ENCODE measurements around the gene EPB41L5.

The EPB41L5 gene

DNA sequence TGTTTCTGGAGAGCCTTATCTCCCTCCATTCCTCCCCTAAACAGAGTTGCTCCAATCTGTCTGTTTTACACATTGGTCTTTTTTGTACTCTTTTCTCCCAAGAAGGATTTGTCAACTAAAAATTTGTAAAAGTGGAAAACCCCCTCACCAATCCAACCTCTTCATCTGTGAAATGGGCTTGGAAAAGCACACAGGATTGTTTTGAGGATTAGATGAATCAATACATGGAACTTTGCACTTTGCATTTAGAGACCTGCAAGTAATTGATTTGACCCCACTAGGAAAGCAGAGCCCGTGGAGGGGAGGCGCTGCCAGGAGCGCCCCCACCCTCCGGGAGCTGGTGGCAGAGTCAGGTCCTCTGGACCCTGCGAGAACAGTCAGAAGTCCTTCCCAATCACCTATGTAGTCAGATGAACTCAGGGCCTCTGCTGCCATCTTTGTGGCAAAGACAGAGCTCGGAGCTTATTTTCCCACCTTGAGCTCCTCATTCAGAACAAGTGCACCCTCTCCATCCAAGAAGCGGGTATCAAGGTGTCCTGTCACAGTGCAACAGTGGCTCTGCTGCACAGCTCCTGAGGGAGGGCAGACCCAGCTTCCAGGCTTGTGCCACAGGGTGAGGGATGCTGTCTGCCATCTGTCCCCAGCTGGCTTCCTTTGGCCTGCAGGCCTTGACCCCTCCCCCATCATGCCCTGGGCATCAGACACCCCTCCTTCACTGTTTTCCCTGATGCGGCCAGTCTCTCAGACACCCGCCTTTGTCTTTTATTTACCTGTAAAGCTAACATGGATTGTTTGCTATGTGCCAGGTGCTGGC is 212.1 kb downstream of the EPB41L5 start:
- DNase-seq (ENCODE audit: low read depth in 2 of 2), result no peak

DNA sequence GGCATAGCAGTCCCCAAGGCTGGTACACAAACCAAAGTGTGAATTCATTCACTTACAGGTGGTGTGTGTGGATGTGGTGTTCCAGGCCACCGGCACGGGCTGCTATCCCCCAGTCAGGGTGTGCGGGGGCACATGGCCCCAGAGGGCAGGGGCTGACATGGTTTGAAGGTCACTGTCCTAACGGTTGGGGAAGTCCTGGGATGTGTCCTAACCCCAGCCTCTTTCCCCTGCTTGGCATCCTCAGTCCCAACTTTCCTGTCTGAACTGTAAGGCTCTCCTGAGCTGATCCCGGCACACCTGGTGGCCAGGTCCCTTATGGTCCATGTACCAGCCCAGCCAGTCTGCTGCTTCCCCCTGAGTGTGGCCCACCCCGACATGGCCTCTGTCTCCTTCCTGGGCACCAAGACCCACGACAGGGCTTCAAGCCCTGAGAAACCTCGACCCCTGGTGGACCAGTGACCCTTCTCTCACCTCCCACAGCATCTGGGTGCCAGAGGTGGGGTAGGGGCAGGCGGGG is 212.7 kb downstream of the EPB41L5 start:
- DNase-seq (ENCODE audit: low read depth in 2 of 2), result no peak

DNA sequence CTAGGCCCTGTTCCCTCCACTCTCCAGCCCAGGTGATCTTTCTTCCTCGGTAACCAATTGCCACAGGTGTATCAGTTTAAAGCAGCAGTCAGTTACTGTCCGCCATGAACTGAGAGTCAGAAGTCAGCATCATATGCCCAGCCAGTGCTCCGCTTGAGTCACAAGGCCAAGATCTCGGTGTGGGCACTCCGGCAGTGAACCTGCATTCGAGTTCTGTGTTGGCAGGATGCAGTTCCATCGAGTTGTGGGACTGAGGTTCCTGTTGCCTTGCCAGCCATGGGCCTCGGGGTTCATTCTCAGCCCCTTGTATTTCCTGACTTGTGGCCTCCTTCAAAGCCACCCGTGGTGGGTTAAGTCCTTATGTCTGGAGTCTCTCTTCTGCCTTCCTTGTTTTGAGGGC is 213.4 kb downstream of the EPB41L5 start:
- no peak for DNase-seq (ENCODE audit: low read depth in 2 of 2)

DNA sequence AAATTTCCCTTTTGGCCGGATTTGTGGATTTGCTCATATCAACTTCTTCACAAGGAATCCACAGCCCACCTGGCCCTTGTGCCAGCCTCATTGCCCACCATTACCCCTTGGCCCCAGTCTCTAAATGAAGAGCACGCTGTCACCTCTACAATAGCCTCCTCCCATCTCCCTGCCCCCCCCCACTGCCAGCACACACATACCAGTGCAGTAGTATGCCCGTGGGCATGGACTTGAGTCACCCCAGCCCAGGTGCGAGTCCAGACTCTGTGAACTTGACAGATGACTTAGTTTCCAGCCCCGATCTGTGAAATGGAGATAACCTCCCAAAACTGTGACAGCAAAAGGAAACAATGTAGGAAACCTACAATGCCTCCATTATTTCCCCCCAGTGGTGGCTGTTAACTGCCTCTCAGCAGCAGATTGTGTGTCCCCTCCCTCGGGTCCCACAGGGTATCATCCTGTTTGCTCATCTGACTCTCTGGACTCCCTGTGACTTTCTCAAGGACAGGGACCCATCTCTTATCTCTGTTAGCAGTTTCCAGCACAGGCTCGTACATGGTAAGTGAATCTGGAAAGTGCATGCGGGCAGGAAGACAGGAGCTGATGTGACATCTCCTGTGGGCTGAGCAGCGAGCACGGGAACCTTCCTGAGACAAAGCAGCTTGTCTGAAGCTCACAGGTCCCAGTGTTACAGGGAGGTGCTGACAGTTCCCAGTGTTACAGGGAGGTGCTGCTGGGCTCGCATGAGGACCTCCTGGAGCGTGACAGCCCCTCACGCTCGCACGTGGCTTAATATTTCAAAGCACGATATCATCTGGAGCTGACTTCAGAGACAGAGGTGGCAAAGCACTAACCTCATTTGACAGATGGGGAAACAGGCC is 214.5 kb downstream of the EPB41L5 start:
- DNase-seq (ENCODE audit: low read depth in 2 of 2), result no peak

DNA sequence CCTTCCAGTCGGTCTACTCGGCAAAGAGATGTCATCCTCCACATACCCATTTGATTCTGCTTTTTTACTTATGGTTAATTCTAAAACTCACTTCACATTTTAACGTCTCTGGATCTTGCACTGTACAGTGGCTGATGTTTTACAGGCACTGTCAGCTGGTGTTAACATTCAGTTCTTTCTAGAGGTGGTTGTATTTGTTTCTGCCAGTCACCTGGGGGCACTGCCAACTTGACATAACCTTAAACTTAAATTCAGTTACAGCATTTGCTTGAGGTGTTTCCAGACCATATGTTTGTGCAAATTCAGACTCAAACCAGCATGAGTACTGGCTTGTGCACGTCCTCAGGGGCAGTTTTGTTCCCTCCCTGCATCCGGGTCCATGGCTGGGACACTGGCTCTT is 215.6 kb downstream of the EPB41L5 start:
- DNase-seq (ENCODE audit: low read depth in 2 of 2), result no peak

Data from stimulated activated CD4-positive, alpha-beta T cell treated with anti-CD3 and anti-CD28 coated beads, Interleukin-4, amount 100 ng/mL, for 48 hours (primary cell).